DMS53 treated with DMSO at 0.1 percent for 48 hours (cell line): ENCODE results near the gene OSBPL7.

ENCODE experiments used
- DNase-seq: peaks from one replicate; lab custom pipeline; 2025; ENCODE audit not compliant: unreplicated experiment; lab: John Stamatoyannopoulos, UW

The OSBPL7 gene

GRCh38 chr17:47821424-47822391 lies at the start of gene OSBPL7:
Gene OSBPL7, minus strand, starts transcription at chr17:47821794. Its CDS starts 1,516 bp downstream, at chr17:47820278.
- DNase-seq: peak; percentile 90

GRCh38 chr17:47871048-47871447 lies 49.5 kb upstream of the OSBPL7 start:
- no peak for DNase-seq

- no peak for DNase-seq
These were observed 48.5 kb upstream of the OSBPL7 start for GRCh38 chr17:47870056-47870455.

GRCh38 chr17:47869114-47869513 lies 47.5 kb upstream of the OSBPL7 start:
- no peak for DNase-seq

GRCh38 chr17:47867813-47868533 lies 46.4 kb upstream of the OSBPL7 start:
- no peak for DNase-seq

GRCh38 chr17:47866941-47867340 lies 45.3 kb upstream of the OSBPL7 start:
- no peak for DNase-seq

GRCh38 chr17:47864791-47865216 lies 43.2 kb upstream of the OSBPL7 start:
- DNase-seq: no peak

- no peak for DNase-seq
These were observed 41.2 kb upstream of the OSBPL7 start for GRCh38 chr17:47862621-47863440.

- no peak for DNase-seq
These were observed 38.8 kb upstream of the OSBPL7 start for GRCh38 chr17:47860386-47860785.

GRCh38 chr17:47857551-47858455 lies 36.2 kb upstream of the OSBPL7 start:
- DNase-seq: no peak

GRCh38 chr17:47856830-47857229 lies 35.2 kb upstream of the OSBPL7 start:
- no peak for DNase-seq

- DNase-seq: no peak
These were observed 34.1 kb upstream of the OSBPL7 start for GRCh38 chr17:47855737-47856136.

- DNase-seq: no peak
These were observed 32.0 kb upstream of the OSBPL7 start for GRCh38 chr17:47853616-47854015.

GRCh38 chr17:47852113-47852949 lies 30.7 kb upstream of the OSBPL7 start:
- DNase-seq: no peak

- no peak for DNase-seq
These were observed 30.1 kb upstream of the OSBPL7 start for GRCh38 chr17:47851764-47852112.

- peak; percentile 89 for DNase-seq
These were observed 29.3 kb upstream of the OSBPL7 start, which contains the start of gene SP6 for GRCh38 chr17:47850692-47851573. Gene SP6, minus strand, starts transcription at chr17:47851163. Its CDS starts 2,734 bp downstream, at chr17:47848429.

GRCh38 chr17:47850373-47850691 lies 28.7 kb upstream of the OSBPL7 start:
- peak; percentile 43 for DNase-seq

GRCh38 chr17:47848198-47848513 lies 26.6 kb upstream of the OSBPL7 start:
- DNase-seq: no peak
